Brain microvascular endothelial cell (primary cell): ENCODE measurements around the gene KCNQ1.

Source experiments
- DNase-seq: peaks from one replicate; pipeline ENCODE4 v3.0.0-alpha.2; 2020
- H3K27ac ChIP-seq: fragments of 250-450 bp; sonication (Bioruptor Pico); 2 replicates; pipeline ENCODE4 v1.5.1; 2020; ENCODE audit warnings: mild to moderate bottlenecking, moderate library complexity
- H3K27me3 ChIP-seq: fragments of 250-450 bp; sonication (Bioruptor Pico); replicated peaks from 2 replicates; pipeline ENCODE4 v1.5.1; 2020; ENCODE audit warnings: mild to moderate bottlenecking
- H3K36me3 ChIP-seq: fragments of 250-450 bp; sonication (Bioruptor Pico); replicated peaks from 2 replicates; pipeline ENCODE4 v1.5.1; 2020; ENCODE audit warnings: mild to moderate bottlenecking
- H3K4me3 ChIP-seq: 2 replicates; pipeline ENCODE4 v1.5.1; 2011; ENCODE audit warnings: low read depth, mild to moderate bottlenecking, control low read depth, low read length, moderate library complexity
- in situ Hi-C: cut with HindIII; loops from 2 replicates; pipeline ENCODE4 v1.10.0; 2017; ENCODE audit warnings: low sequenced_read_pairs, low pct_ligation_motif_present
- TF ChIP-seq, protein P1 (sequence below): IDR thresholded peaks from 2 replicates; pipeline ENCODE4 v1.5.1; 2011; ENCODE audit warnings: low read depth, mild to moderate bottlenecking, moderate library complexity, low read length, control low read depth, inconsistent platforms; ENCODE audit errors: missing control alignments

KCNQ1 gene

DNA sequence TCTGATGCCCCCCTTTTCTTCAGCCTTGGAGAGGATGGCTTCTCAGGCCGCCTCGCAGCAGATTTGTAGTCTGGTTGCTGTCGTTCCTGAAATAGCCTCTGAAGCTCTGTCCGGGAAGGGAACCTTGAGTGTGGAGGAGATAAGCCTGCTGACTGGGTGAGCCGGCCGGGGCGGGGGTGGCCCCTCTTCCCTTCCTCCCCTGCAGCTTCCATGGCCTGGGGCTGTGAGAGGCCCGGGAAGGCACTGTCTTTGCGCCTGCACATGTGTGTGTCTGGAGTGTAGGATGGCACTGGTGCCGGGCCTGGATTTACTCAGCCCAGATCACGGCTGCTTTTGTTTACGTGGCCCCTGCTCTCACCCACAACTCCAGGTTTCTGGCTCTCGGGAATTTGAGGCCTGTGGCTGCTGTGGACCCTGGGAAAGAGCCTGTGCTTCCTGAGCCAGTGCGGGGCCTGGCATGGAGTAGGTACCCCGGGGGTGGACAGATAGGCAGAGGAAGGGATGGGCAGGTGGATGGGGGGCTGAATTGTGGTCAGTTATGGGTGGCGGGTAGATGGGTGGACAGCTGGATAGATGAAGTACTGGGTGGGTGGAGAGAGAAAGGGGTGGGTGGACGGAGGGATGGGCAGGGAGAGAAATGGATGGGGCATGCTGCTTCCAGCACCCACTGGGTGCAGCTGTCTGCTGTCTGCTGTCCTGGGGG is 16.6 kb downstream of the KCNQ1 start:
- H3K27me3 ChIP-seq = no peaks in the 10 kb centered on the region
- in situ Hi-C loops = no loop called here
- no peak overlapping the region for H3K27ac ChIP-seq
- no peaks in the 10 kb centered on the region for H3K36me3 ChIP-seq
- H3K4me3 ChIP-seq = no peak overlapping the region
- DNase-seq = no peak
- TF ChIP-seq, protein P1, sequence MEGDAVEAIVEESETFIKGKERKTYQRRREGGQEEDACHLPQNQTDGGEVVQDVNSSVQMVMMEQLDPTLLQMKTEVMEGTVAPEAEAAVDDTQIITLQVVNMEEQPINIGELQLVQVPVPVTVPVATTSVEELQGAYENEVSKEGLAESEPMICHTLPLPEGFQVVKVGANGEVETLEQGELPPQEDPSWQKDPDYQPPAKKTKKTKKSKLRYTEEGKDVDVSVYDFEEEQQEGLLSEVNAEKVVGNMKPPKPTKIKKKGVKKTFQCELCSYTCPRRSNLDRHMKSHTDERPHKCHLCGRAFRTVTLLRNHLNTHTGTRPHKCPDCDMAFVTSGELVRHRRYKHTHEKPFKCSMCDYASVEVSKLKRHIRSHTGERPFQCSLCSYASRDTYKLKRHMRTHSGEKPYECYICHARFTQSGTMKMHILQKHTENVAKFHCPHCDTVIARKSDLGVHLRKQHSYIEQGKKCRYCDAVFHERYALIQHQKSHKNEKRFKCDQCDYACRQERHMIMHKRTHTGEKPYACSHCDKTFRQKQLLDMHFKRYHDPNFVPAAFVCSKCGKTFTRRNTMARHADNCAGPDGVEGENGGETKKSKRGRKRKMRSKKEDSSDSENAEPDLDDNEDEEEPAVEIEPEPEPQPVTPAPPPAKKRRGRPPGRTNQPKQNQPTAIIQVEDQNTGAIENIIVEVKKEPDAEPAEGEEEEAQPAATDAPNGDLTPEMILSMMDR = no peak

DNA sequence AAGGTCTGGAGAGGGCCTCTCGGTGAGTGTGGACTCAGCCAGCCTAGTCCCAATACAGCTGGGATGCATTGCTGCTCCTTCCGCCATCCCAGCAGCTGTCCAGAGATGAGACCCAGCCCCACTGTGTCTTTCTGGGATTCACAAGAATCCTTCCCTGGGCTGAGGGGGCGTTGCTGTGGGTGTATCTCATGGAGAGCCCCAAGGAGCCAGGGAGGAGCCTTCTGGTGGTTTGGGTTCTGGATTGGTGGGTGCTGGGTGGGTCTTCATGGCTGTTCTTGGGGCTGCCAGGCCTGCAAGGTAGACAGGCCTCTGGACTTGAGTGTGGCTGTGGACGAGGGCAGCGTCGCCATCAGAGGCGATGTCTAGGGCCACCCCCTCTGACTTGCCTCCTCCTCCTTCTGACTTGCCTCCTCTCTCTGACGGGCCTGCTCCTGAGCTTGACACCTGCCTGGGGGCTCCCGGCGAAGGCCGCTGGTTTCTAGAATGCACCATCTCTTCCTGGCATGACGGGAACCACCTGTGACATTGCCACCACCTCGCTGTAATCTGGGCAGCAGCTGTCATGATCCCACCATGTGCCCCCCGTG is 17.2 kb downstream of the KCNQ1 start:
- TF ChIP-seq, protein P1 = no peak
- Histone ChIP-seq H3K27me3 (no peaks in the 10 kb centered on the region), H3K4me3 (no peak overlapping the region), H3K36me3 (no peaks in the 10 kb centered on the region), H3K27ac (no peak overlapping the region)
- in situ Hi-C loops = no loop called here
- DNase-seq = no peak

DNA sequence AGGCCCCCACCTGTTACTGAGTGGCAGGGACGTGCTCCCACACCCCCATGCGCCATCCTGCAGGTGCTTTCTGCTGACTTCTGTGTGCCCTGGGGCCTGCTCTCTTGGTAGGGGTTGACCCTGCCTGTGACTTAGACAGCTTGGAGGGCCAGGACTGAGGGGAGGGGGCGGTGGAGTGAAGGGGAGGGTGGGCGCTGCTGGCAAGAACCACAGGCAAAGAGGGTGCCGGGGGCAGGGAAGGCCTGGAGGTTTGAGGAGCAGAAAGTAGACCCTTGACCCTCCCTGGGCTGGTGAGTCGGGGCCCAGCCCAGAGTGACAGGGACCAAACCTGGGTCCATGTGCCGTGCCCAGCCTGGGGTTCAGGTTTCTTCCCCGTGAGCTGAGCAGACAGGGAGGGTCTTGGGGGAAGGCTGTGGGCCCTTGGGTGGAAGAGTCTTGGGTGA is 17.8 kb downstream of the KCNQ1 start:
- in situ Hi-C loops = no loop called here
- TF ChIP-seq, protein P1 = no peak
- no peaks in the 10 kb centered on the region for H3K27me3 ChIP-seq
- no peak overlapping the region for H3K27ac ChIP-seq
- H3K4me3 ChIP-seq = no peak overlapping the region
- H3K36me3 ChIP-seq = no peaks in the 10 kb centered on the region
- no peak for DNase-seq

- Histone ChIP-seq H3K27me3 (no peaks in the 10 kb centered on the region), H3K4me3 (no peak overlapping the region), H3K27ac (no peak overlapping the region), H3K36me3 (no peaks in the 10 kb centered on the region)
- in situ Hi-C loops = no loop called here
- DNase-seq = no peak
- TF ChIP-seq, protein P1 = no peak
These were observed 18.4 kb downstream of the KCNQ1 start for GRCh38 chr11:2462986-2463765.

GRCh38 chr11:2463766-2464277 is 19.0 kb downstream of the KCNQ1 start:
- no peak for DNase-seq
- H3K27ac ChIP-seq = no peak overlapping the region
- no peak overlapping the region for H3K4me3 ChIP-seq
- no peaks in the 10 kb centered on the region for H3K36me3 ChIP-seq
- in situ Hi-C loops = no loop called here
- TF ChIP-seq, protein P1 = no peak
- no peaks in the 10 kb centered on the region for H3K27me3 ChIP-seq
